Stimulated activated CD4-positive, alpha-beta T cell treated with anti-CD3 and anti-CD28 coated beads, Interleukin-4, amount 100 ng/mL, for 24 hours (primary cell): ENCODE data around the gene PHLDB2.

Experiments used
- DNase-seq: peaks from one replicate; pipeline ENCODE4 v3.0.0-alpha.2; 2020

PHLDB2 gene

GRCh38 chr3:112002096-112002971 is 143.3 kb downstream of the PHLDB2 start:
- peak; percentile 68 for DNase-seq

GRCh38 chr3:112003321-112004080 is 144.4 kb downstream of the PHLDB2 start:
- DNase-seq, result no peak

GRCh38 chr3:112004187-112004586 is 145.1 kb downstream of the PHLDB2 start:
- DNase-seq, result no peak

- no peak for DNase-seq
These were observed 145.6 kb downstream of the PHLDB2 start for GRCh38 chr3:112004669-112005068.

GRCh38 chr3:112005091-112005672 is 146.1 kb downstream of the PHLDB2 start:
- DNase-seq, result no peak

- DNase-seq, result no peak
These were observed 148.6 kb downstream of the PHLDB2 start for GRCh38 chr3:112007633-112008032.

GRCh38 chr3:112009670-112010069 is 150.6 kb downstream of the PHLDB2 start:
- DNase-seq, result no peak

- DNase-seq, result no peak
These were observed 151.6 kb downstream of the PHLDB2 start for GRCh38 chr3:112010636-112011035.

GRCh38 chr3:112011376-112011940 is 152.4 kb downstream of the PHLDB2 start:
- DNase-seq, result no peak

- DNase-seq, result no peak
These were observed 153.3 kb downstream of the PHLDB2 start for GRCh38 chr3:112012205-112012992.

- DNase-seq, result peak; percentile 70
These were observed 154.2 kb downstream of the PHLDB2 start for GRCh38 chr3:112013058-112013783.

GRCh38 chr3:112013784-112014143 is 154.7 kb downstream of the PHLDB2 start:
- DNase-seq, result no peak

GRCh38 chr3:112017091-112017490 is 158.0 kb downstream of the PHLDB2 start:
- DNase-seq, result no peak

GRCh38 chr3:112018712-112019111 is 159.6 kb downstream of the PHLDB2 start:
- no peak for DNase-seq

GRCh38 chr3:112019716-112020115 is 160.7 kb downstream of the PHLDB2 start:
- DNase-seq, result no peak

GRCh38 chr3:112020674-112021085 is 161.6 kb downstream of the PHLDB2 start:
- DNase-seq, result no peak
